HEK293T (cell line): ENCODE results near the gene PKP3.

Source experiments
- ARNT ChIP-seq: fragments of 450-650 bp; IDR thresholded peaks from 2 replicates; pipeline ENCODE4 v1.6.1; 2017; ENCODE audit warnings: mild to moderate bottlenecking
- BHLHE40 ChIP-seq: fragments of 450-650 bp; IDR thresholded peaks from 2 replicates; pipeline ENCODE4 v1.6.1; 2016; ENCODE audit warnings: mild to moderate bottlenecking, moderate library complexity, borderline replicate concordance
- FOXM1 ChIP-seq: fragments of 450-650 bp; IDR thresholded peaks from 2 replicates; pipeline ENCODE4 v1.6.1; 2017; ENCODE audit warnings: mild to moderate bottlenecking, borderline replicate concordance
- NFRKB ChIP-seq: fragments of 450-650 bp; IDR thresholded peaks from 2 replicates; pipeline ENCODE4 v1.6.1; 2016; ENCODE audit warnings: mild to moderate bottlenecking, moderate library complexity
- SP1 ChIP-seq: fragments of 450-650 bp; IDR thresholded peaks from 2 replicates; pipeline ENCODE4 v1.6.1; 2017
- TARDBP ChIP-seq: fragments of 450-650 bp; IDR thresholded peaks from 2 replicates; pipeline ENCODE4 v1.6.1; 2016

GRCh38 chr11:415640-416041 is 21.6 kb downstream of the PKP3 start:
- TF ChIP-seq ARNT (no peak), NFRKB (no peak), SP1 (no peak), TARDBP (no peak), BHLHE40 (no peak), FOXM1 (no peak)
